ENCODE measurements around the gene PARD3. TPM values are rescaled to one million over a fixed set of nuclear protein-coding genes. Genes with fewer than 3 reads are reported as not detected.

The PARD3 gene
- total and polyA plus RNA-seq, 10 of the 15 experiments (the other 5 are each of a cell fraction or from before 2014, with no cell fraction given) = 2.6 to 43.1 (median 13.9) TPM

DNA sequence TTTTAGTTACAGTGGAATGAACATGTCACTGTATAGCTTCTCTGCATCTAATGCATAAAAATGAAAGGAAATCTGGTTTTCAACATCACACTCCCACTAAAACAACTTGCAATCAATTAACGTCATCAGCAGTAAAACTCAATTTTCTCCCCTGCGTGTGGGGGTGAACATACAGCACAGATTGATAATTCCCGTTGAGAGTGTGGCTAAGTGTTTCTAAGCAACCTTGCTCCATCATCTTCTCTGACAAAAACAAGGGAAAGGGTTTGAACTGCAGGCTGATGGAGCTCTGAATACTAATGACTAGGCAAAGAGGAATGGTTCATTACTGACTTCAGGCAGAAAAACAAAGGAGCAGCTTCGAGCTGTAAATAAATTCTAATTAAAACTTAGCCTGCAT is 238.3 kb downstream of the PARD3 start (continued):
- TF ChIP-seq, protein P1, sequence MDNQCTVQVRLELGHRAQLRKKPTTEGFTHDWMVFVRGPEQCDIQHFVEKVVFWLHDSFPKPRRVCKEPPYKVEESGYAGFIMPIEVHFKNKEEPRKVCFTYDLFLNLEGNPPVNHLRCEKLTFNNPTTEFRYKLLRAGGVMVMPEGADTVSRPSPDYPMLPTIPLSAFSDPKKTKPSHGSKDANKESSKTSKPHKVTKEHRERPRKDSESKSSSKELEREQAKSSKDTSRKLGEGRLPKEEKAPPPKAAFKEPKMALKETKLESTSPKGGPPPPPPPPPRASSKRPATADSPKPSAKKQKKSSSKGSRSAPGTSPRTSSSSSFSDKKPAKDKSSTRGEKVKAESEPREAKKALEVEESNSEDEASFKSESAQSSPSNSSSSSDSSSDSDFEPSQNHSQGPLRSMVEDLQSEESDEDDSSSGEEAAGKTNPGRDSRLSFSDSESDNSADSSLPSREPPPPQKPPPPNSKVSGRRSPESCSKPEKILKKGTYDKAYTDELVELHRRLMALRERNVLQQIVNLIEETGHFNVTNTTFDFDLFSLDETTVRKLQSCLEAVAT (IDR thresholded peaks at IDR 0.05) = no peak
- TF ChIP-seq, protein P2, sequence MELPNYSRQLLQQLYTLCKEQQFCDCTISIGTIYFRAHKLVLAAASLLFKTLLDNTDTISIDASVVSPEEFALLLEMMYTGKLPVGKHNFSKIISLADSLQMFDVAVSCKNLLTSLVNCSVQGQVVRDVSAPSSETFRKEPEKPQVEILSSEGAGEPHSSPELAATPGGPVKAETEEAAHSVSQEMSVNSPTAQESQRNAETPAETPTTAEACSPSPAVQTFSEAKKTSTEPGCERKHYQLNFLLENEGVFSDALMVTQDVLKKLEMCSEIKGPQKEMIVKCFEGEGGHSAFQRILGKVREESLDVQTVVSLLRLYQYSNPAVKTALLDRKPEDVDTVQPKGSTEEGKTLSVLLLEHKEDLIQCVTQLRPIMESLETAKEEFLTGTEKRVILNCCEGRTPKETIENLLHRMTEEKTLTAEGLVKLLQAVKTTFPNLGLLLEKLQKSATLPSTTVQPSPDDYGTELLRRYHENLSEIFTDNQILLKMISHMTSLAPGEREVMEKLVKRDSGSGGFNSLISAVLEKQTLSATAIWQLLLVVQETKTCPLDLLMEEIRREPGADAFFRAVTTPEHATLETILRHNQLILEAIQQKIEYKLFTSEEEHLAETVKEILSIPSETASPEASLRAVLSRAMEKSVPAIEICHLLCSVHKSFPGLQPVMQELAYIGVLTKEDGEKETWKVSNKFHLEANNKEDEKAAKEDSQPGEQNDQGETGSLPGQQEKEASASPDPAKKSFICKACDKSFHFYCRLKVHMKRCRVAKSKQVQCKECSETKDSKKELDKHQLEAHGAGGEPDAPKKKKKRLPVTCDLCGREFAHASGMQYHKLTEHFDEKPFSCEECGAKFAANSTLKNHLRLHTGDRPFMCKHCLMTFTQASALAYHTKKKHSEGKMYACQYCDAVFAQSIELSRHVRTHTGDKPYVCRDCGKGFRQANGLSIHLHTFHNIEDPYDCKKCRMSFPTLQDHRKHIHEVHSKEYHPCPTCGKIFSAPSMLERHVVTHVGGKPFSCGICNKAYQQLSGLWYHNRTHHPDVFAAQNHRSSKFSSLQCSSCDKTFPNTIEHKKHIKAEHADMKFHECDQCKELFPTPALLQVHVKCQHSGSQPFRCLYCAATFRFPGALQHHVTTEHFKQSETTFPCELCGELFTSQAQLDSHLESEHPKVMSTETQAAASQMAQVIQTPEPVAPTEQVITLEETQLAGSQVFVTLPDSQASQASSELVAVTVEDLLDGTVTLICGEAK (IDR thresholded peaks at IDR 0.05; ENCODE audit: borderline replicate concordance) = no peak
- TF ChIP-seq MEF2A (IDR thresholded peaks at IDR 0.05; ENCODE audit: insufficient read depth, low read depth, low read length) (no peak), MTA2 (IDR thresholded peaks at IDR 0.05; ENCODE audit: low read depth) (no peak)
- TF ChIP-seq, protein P3, sequence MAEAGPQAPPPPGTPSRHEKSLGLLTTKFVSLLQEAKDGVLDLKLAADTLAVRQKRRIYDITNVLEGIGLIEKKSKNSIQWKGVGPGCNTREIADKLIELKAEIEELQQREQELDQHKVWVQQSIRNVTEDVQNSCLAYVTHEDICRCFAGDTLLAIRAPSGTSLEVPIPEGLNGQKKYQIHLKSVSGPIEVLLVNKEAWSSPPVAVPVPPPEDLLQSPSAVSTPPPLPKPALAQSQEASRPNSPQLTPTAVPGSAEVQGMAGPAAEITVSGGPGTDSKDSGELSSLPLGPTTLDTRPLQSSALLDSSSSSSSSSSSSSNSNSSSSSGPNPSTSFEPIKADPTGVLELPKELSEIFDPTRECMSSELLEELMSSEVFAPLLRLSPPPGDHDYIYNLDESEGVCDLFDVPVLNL (IDR thresholded peaks at IDR 0.05; ENCODE audit: low read depth, low read length) = no peak

Data from GM12878 (cell line).